GM04503 (cell line): ENCODE data around the gene PITPNC1.

Source experiments
- DNase-seq: peaks from one replicate; pipeline ENCODE4 v3.0.0-alpha.2; 2012; ENCODE audit warnings: low read depth

Gene PITPNC1

GRCh38 chr17:67554634-67555033, 177.6 kb downstream of the PITPNC1 start:
- DNase-seq, result no peak

DNA sequence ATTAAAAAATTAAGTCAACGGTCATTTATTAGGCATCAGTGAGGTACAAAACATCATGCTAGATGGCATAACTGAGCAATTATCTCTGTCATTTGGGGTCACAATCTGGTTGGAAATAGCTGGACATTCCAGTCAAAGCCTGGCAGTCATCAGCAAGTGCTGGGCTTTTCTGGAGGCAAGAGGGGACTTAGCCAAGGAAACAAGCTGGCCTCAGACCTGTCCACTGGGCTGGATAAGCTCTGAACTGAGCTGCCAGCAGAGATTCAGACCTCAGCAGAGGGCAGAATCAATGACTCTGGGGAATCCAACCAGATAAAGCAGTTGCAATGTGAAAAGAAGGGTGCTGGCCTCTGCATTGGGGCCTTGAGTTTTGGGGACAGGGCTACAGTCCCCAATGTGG, 178.8 kb downstream of the PITPNC1 start:
- DNase-seq, result no peak

DNA sequence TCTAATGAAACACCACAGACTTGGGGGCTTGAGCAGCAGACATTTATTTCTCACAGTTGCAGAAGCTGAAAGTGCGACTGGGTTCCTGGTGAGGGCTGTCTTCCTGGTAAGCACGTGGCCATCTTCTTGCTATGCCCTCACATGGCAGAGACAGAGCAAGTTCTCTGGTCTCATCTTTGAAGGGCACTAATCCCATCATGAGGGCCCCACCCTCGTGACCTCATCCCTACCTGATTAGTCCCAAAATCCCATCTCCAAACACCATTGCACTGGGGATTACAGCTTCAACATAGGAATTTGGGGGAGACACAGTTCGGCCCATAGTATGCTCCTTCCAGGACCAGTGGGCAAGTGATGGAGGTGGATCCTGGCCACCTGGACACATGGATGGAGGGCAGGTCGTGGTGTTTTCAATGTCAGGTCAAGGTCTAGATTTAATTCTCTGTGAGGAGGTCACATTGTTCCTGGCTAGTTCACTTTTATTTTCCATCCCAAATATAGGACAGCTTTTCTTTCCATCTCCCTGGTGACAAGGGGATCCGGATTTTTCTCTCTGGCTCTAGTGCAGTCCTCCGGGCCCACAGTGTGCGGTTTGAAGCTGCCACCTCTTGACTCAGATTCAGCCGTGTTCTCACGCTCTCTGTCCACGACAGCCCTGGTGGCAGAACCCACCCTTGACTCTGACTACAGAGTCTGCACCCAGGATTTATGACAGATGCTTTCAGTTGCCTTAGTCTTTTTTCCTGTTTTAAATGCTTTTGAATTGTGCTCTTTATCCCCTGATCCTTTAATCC, 180.2 kb downstream of the PITPNC1 start:
- DNase-seq, result no peak

- peak; percentile 21 for DNase-seq
Measured at GRCh38 chr17:67557921-67558320, 180.8 kb downstream of the PITPNC1 start.

GRCh38 chr17:67558740-67559380, 181.8 kb downstream of the PITPNC1 start:
- peak; percentile 34 for DNase-seq

DNA sequence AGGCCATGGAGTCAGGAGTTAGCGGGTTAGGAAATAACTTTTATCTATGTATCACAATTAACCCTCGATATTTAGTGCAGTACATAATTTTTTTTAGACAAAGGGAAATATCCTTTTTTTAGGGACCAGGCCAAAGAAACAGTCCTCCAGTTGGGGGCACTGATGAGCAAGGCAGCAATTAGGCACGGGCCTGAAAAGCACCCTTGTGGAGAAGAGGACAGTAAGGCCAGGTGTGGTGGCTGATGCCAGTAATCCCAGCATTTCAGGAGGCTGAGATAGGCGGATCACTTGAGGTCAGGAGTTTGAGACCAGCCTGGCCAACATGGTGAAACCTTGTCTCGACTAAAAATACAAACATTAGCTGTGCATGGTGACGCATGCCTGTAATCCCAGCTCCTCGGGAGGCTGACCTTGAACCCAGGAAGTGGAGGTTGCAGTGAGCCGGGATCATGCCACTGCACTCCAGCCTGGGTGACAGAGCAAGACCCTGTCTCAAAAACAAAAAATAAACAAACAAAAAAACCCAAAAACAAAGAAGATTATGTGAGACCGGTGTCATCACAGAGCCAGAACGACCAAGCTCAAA, 182.4 kb downstream of the PITPNC1 start:
- no peak for DNase-seq

DNA sequence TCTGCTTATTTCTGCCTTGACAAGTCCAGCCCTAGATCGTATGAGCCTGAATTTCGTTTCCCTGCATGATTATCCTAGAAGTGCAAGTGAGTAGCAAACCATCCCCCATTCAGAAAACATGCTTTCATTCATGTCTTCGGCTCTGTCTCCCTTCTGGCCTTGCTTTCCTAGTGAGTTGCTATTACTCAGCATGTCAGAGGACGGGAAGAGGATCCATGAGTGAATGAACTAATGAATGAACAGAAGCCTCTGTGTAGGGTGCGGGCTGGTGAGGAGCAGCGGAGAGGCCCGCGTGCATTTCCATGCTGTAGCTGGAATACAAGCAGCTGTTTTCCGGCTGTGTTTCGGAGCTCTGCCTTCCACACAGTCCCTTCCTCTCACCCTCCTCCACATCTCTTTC, 184.9 kb downstream of the PITPNC1 start:
- DNase-seq, result no peak

GRCh38 chr17:67563692-67564228, 186.7 kb downstream of the PITPNC1 start:
- no peak for DNase-seq

DNA sequence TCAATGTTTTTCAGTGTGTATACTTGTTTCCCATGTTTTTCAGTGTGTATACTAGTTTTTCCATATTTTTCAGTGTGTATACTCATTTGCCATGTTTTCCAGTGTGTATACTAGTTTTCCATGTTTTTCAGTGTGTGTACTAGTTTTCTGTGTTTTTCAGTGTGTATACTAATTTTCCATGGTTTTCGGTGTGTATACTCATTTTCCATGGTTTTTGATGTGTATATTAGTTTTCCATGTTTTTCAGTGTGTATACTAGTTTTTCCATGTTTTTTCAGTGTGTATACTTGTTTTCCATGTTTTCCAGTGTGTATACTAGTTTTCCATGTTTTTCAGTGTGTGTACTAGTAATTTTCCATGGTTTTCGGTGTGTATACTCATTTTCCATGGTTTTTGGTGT, 188.0 kb downstream of the PITPNC1 start:
- no peak for DNase-seq

DNA sequence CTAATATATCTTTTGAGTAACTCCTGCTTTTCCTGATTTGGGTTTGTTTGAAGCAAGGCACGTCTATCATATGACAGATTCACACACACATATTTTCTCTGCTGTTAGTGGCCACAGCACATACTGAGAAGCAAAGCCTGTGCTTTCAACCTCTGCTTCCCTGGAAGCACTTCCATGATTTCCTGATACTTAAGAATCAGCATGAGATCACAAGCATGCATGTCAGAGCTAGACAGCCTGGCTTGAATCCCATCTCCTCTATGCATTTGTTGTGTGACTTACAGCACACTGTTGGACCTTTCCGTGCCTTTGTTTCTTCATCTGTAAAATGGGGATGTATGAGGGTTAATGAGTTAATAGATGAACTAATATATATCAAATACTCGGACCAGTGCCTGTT, 189.6 kb downstream of the PITPNC1 start:
- no peak for DNase-seq

DNA sequence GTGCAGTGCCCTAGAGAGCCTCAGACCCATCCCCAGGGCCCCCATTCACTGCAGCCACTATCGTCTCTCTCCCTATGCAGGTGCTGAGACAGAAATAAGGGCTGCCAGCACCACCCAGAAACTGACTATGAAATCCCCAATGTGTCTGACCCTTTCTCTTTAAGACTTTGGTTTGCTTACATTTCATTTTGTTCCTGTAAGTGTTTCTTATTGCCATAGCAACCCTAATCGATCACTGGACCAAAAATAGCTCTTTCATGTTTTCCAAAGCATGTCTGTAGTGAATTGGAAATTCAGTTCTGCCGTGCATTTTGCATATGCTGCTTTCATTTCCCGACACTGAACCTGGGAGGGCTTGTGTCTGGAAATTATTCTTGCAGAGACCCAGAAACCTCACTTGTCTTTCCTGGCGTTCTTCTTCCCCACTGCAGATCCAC, 192.0 kb downstream of the PITPNC1 start:
- no peak for DNase-seq

- DNase-seq, result no peak
Measured at GRCh38 chr17:67569873-67570272, 192.8 kb downstream of the PITPNC1 start.

DNA sequence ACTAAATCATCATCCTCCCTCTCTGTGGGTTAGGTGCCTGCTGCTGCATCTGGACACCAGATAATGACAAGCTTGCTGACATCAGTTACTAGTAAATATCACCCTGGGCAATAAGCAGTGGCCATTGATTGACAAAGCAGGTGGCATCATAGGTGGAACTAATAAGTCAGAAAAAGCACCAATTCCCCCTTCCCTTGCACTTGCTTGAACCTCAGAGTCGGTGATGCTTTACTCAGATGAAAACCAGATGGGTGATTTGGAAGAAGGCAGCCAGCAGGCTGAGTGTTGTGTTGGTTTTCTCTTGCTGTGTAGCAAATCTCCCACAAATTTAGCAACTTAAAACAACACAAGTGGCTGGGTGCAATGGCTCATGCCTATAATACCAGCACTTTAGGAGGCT, 193.7 kb downstream of the PITPNC1 start:
- no peak for DNase-seq

DNA sequence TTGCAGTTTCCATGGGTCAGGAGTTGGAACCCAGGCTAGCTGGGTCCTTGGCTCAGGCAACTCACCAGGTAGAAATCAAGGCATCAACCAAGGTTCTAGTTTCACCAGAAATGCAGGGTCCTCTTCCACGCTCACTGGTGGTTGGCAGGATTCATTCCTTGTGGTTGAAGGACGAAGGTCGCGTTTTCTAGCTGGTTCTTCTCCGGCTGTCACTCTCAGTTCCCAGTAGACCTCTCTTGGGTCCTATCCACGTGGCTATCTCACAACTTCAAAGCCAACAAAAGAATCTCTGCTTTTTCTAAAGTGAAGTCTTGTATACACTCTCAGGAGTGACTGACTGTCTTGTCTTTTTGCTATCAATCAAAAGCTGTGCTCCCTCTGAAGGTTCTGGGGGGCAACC, 194.4 kb downstream of the PITPNC1 start:
- DNase-seq, result no peak

DNA sequence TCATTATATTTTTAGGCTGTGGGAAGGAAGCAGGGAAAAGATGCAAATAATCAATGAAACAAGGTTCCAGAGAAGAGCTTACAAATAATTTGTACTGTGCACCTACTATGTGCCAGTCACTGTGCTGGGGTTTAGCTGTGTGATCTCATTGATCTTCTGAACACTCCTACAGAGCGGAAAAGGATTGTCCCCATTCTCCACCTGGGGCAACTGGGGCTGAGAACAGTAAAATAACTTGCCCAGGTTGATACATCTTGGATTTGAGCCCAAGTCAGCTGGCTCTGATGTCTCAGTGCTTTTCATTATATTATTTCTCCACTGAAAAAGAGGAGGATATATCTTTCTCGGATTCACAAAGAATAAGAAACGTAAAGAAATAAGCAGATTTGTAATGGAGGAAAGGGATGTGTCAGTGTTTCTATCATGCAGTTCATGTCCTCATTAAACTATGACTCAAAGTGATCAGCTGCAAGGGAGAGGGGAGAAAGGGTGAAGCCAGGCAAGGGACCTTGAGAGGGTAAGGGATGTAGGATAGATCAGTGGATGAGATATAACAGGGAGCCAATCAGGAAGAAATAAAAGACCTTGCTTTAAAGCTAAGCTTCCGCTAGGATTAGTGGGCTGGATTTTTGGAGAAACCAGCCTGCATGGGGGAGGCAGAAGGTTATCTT, 197.0 kb downstream of the PITPNC1 start:
- no peak for DNase-seq

- DNase-seq, result no peak
Measured at GRCh38 chr17:67574658-67575293, 197.7 kb downstream of the PITPNC1 start.

DNA sequence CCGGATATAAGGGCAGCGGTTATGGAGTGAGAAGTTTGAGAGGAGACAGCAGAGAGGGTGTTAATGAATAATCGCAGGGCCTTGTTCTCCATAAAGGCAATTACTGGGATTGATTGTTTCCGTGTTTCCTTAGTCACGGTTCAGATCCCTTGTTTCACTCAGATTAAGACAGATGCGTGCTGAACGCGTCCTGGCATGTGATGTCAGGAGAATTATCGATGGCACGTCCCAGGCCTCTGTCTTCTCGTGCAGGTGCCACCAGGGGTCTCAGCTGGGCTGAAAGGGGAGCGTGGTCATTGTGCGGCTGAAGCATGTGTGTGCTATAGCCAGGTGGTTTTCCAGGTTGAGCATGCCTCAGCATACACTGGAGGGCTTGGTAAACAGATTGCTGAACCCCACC, 198.2 kb downstream of the PITPNC1 start:
- DNase-seq, result no peak

DNA sequence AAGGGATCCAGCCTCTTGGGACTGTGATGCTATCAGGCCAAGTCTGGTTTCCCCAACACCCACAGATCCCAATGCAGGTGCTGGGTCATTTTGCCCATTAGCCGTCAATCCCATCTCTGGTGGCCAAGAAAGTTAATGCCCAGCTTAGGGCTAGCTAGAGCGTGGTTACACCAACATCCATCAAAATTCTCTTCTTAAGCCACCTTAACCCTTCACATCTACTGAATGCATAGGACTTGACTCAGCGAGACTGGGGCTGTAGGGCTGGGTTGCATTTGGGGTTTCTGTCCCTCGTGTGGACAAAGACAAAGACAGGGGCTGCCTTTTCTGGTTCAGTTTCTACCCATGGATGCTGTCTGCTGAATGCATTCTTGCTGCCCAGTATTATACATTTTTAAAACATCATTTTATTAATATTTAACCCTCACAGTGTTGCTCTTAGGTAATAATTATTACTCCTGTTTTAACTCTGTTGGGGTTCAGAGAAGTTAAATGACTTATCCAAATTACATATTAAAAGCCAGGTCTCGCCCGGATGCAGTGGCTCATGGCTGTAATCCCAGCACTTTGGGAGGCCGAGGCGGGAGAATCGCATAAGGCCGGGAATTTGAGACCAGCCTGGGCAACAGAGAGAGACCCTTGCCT, 199.5 kb downstream of the PITPNC1 start:
- no peak for DNase-seq

DNA sequence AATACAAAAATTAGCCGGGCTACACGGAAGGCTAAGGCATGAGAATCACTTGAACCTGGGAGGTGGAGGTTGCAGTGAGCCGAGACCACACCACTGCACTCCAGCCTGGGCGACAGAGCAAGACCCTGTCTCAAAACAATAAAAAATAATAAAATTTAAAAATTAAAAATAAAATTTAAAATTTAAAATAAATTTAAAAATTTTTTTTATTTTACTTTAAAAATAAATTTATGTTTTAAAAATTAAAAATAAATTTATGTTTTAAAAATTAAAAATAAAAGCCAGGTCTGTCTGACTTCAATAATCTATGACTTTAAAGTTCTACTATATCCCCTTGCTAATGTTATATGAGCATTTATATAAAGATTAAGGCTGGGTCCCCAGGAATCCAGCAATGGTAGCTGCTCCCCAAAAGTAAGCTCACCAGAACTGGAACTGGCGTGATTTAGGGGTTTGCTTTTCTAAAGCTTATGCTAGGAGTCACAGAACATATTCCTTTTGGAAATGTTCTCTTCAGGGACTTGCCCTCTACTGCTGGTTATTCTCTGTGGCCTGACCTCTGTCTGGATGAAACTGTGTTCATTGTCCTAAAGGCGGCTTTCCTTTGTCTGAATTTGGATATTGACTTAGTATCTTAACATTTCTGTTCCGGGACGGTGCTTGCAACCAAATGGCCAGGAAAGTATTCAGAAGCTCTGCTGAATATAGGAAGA, 200.5 kb downstream of the PITPNC1 start:
- DNase-seq, result no peak

GRCh38 chr17:67578142-67578457, 201.0 kb downstream of the PITPNC1 start:
- DNase-seq, result no peak
